ENCODE results near the gene RASA4. TPM values are rescaled to one million over a fixed set of nuclear protein-coding genes. Genes with fewer than 3 reads are reported as not detected.
"Not testable (repeated sequence)": the region's sequence is repeated elsewhere in the genome, so short reads cannot be mapped to it uniquely, and the experiment has no call there.

The RASA4 gene
- total RNA-seq, 8 experiments from 2014 or later = 1.7 to 19.1 (median 8.6) TPM

DNA sequence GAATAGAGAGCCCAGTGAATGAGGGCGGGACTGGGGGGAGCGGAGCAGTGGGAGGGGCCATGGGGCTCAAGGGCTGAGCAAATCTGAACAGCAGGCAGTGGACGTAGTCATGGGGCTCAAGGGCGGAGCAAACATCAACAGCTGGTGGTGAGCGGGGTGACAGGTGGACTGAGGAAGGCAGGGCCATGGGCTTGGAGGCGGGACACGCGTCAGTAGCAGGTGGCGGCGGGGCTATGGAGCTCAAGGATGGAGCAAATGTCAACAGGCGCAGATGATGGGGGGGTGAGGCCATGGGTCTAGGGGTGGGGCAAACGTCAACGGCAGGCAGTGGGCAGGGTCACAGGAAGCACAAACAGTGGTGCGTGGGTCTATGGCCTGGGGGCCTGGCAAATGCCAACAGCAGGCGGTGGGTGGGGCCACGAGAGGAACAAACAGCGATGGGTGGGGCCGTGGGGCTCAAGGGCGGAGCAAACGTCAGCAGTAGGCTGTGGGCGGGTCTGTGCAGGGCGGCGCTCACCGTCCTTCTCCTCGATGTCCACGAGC, 24.0 kb downstream of the RASA4 start:
- WGBS, 10 experiments = no CpG with 5 or more reads among the region's 26 CpGs

DNA sequence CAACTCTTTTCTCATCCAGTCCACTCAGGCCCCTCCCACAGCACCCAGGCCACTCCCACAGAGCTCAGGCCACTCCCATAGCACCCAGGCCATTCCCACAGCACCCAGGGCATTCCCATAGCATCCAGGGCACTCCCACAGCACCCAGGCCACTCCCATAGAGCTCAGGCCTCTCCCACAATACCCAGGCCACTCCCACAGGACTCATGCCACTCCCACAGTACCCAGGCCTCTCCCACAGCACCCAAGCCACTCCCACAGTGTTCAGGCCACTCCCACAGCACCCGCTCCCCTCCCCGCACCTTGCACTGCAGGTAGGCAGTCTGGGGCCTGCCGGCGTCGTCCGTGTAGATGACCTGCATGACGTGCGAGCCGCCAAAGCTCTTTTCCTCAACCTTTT, 26.7 kb downstream of the RASA4 start:
- H3K27ac ChIP-seq; H3K4me1 ChIP-seq (replicated peaks in 1 of 2); in situ Hi-C loops (cut with MboI; ENCODE audit: low pct_unique_long_range_greater_than_20kb in 2 of 9, low sequenced_read_pairs in 9 of 9, unreplicated experiment in 9 of 9); H3K4me3 ChIP-seq: not testable (repeated sequence)
- WGBS, 10 experiments = no CpG with 5 or more reads among the region's 9 CpGs
- ATAC-seq (replicated peaks in 6 of 8) = peak in 5 of 8 experiments; percentile 13 to 78 (median 38)

More for the DNA sequence above, 24.0 kb downstream of the RASA4 start:
- H3K27ac ChIP-seq; H3K4me3 ChIP-seq; in situ Hi-C loops (cut with MboI; ENCODE audit: low pct_unique_long_range_greater_than_20kb in 2 of 9, low sequenced_read_pairs in 9 of 9, unreplicated experiment in 9 of 9); H3K4me1 ChIP-seq (replicated peaks in 1 of 2): not testable (repeated sequence)
- ATAC-seq (replicated peaks in 6 of 8) = peak; percentile 80 to 90 (median 87)

GRCh38 chr7:102583495-102583894, 33.1 kb downstream of the RASA4 start:
- no CpG with 5 or more reads among the region's 5 CpGs for WGBS, 10 experiments
- H3K4me1 ChIP-seq (replicated peaks in 1 of 2); H3K27ac ChIP-seq; H3K4me3 ChIP-seq; in situ Hi-C loops (cut with MboI; ENCODE audit: low pct_unique_long_range_greater_than_20kb in 2 of 9, low sequenced_read_pairs in 9 of 9, unreplicated experiment in 9 of 9): not testable (repeated sequence)
- peak in 3 of 8 experiments; percentile 67 to 98 (median 85) for ATAC-seq (replicated peaks in 6 of 8)

DNA sequence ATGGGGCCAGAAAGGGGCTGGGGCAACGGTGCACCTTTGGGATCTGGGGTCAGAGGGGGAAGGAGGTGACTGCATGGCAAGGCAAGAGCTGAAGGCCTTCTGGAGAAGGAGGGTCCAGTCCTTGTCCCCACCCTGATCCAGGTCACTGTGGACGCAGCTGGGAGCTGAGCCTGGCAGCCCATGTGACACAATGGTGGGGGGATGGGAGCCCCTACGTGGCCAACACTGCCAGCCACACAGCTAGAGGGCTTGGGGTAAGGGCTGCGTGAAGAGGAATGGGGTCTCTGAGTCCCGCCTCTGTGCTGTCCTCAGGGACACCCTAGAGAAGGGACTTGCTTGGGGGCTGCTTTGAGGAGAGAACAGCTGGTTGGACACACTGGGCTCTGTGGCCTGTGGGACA, 34.8 kb downstream of the RASA4 start:
- WGBS, 10 experiments = no CpG with 5 or more reads among the region's 5 CpGs
- H3K4me1 ChIP-seq (replicated peaks in 1 of 2); H3K27ac ChIP-seq; H3K4me3 ChIP-seq; in situ Hi-C loops (cut with MboI; ENCODE audit: low pct_unique_long_range_greater_than_20kb in 2 of 9, low sequenced_read_pairs in 9 of 9, unreplicated experiment in 9 of 9): not testable (repeated sequence)
- ATAC-seq (replicated peaks in 6 of 8) = peak in 5 of 8 experiments; percentile 64 to 71 (median 69)

DNA sequence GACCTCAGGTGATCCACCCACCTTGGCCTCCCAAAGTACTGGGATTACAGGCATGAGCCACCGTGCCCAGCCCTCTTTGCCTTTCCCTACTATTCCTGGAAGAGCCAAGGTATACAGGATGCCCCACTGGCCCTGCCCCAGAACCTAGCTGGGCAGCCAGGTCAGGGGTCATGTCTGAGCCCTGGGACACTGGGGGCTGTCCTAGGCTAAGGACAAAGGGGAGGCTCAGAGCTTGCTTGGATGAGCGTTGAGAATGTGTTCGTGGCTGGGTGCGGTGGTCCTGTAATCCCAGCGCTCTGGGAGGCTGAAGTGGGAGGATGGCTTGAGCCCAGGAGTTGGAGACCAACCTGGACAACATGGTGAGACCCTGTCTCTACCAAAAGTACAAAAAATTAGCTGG, 38.1 kb downstream of the RASA4 start:
- ATAC-seq (replicated peaks in 6 of 8); H3K4me3 ChIP-seq; H3K27ac ChIP-seq; in situ Hi-C loops (cut with MboI; ENCODE audit: low pct_unique_long_range_greater_than_20kb in 2 of 9, low sequenced_read_pairs in 9 of 9, unreplicated experiment in 9 of 9); H3K4me1 ChIP-seq (replicated peaks in 1 of 2): not testable (repeated sequence)
- whole genome bisulfite sequencing, 10 experiments = no CpG with 5 or more reads among the region's 5 CpGs

DNA sequence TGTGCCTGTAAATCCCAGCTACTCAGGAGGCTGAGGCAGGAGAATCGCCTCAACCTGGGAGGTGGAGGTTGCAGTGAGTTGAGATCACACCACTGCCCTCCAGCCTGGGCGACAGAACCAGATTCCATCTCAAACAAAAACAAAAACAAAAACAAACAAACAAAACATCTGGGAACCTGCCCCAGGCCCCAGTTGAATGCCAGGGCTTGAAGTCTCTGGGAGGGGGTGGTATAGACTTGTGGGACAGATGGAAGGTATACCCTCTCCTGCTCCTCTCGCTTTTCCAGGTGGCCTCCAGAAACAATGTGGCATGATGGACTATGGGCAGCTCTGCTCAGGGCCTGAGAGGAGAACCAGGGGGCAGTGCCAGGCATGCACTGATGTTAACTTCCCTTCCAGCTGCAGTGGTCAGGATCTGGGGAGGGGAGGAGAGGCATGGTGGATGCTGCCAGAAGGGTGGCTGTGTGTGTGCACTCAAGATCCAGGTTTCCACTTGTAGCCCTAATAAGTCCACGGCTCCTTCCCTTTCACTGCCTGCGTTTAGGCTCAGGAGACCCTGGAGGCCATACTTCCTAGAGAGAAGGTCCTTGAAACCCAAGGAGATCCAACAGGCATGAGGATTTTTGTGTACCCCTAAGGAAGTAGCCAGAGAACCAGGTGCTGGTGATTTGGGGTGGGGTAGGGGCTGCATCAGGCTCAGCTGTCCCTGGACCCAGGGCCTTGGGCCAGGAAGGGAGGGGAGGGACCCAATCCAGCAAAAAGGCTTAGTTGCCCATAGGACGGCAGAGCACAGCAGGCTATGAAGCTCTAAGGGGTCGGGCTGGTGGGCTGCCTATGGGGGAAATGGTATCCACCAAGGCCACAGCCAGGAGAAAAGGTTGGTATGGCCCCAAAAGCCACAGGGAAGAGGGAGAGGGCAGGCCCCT, 39.0 kb downstream of the RASA4 start:
- in situ Hi-C loops (cut with MboI; ENCODE audit: low pct_unique_long_range_greater_than_20kb in 2 of 9, low sequenced_read_pairs in 9 of 9, unreplicated experiment in 9 of 9); H3K4me3 ChIP-seq; H3K4me1 ChIP-seq (replicated peaks in 1 of 2); ATAC-seq (replicated peaks in 6 of 8); H3K27ac ChIP-seq: not testable (repeated sequence)
- no CpG with 5 or more reads among the region's 7 CpGs for WGBS, 10 experiments

DNA sequence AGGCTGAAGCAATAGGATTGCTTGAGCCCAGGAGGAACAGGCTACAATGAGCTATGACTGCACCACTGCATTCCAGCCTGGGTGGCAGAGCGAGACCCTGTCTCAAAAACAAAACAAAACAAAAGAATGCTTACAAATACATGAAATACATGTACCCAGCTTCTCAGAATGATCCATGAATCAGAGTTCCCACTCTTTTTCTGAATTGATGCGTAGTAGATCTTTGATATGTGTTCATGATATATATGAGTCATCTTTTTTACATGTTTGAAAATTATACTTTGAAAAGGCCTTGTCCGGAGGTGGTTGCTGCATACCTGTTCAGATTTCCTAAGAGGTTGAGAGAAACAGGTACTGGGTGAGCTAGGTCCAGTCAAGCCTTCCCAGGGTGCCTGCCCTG, 40.2 kb downstream of the RASA4 start:
- H3K4me3 ChIP-seq; ATAC-seq (replicated peaks in 6 of 8); H3K27ac ChIP-seq; H3K4me1 ChIP-seq (replicated peaks in 1 of 2); in situ Hi-C loops (cut with MboI; ENCODE audit: low pct_unique_long_range_greater_than_20kb in 2 of 9, low sequenced_read_pairs in 9 of 9, unreplicated experiment in 9 of 9): not testable (repeated sequence)
- WGBS, 10 experiments = no CpG with 5 or more reads among the region's 3 CpGs

GRCh38 chr7:102574607-102575006, 41.9 kb downstream of the RASA4 start:
- H3K4me3 ChIP-seq; in situ Hi-C loops (cut with MboI; ENCODE audit: low pct_unique_long_range_greater_than_20kb in 2 of 9, low sequenced_read_pairs in 9 of 9, unreplicated experiment in 9 of 9): not testable (repeated sequence)
- no CpG with 5 or more reads among the region's 6 CpGs for WGBS, 10 experiments

GRCh38 chr7:102572261-102573239, 44.0 kb downstream of the RASA4 start, which contains the start of gene POLR2J3:
POLR2J3 (minus strand) TSS chr7:102572583; CDS start chr7:102572521, 62 bp downstream.
- peak; percentile 93 to 96 (median 95) for ATAC-seq (replicated peaks in 6 of 8)
- in situ Hi-C loops (cut with MboI; ENCODE audit: low pct_unique_long_range_greater_than_20kb in 2 of 9, low sequenced_read_pairs in 9 of 9, unreplicated experiment in 9 of 9); H3K27ac ChIP-seq; H3K4me1 ChIP-seq (replicated peaks in 1 of 2): not testable (repeated sequence)
- H3K4me3 ChIP-seq = peak within 1 kb of the TSS in 4 of 5 donors; percentile 31 to 97 (median 79)
- WGBS, 10 experiments = 0% methylated on average over 6 of the region's 64 CpGs; no CpG with 5 or more reads in 9 of the 10 experiments

More at GRCh38 chr7:102574607-102575006, 41.9 kb downstream of the RASA4 start:
- H3K4me1 ChIP-seq (replicated peaks in 1 of 2); H3K27ac ChIP-seq; ATAC-seq (replicated peaks in 6 of 8): not testable (repeated sequence)

DNA sequence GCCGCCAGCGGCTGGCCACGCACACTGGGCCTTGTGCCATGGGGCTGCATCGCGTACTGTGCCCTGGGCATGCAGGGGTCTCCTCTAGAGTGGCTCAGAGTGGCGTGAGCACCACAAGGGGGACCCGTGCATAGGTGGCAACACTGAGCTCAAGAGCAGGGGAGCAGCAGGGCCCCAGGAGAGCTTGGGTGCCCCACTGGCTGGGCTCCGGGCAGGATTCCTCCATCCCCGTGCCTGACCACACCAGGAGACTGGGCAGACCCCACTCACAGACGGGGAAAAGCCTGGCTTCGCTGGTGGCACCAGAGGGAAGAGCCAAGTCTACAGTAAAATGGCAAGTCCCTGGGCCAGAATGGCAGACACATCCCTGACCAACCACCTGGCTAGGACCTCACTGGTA, 47.9 kb downstream of the RASA4 start:
- H3K4me3 ChIP-seq; in situ Hi-C loops (cut with MboI; ENCODE audit: low pct_unique_long_range_greater_than_20kb in 2 of 9, low sequenced_read_pairs in 9 of 9, unreplicated experiment in 9 of 9); H3K4me1 ChIP-seq (replicated peaks in 1 of 2); ATAC-seq (replicated peaks in 6 of 8); H3K27ac ChIP-seq: not testable (repeated sequence)
- no CpG with 5 or more reads among the region's 11 CpGs for WGBS, 10 experiments

GRCh38 chr7:102550808-102551422, 65.6 kb downstream of the RASA4 start, which contains the start of gene SPDYE2:
SPDYE2 (plus strand) TSS chr7:102551226; CDS start chr7:102553256, 2,030 bp downstream.
- in situ Hi-C loops (cut with MboI; ENCODE audit: low pct_unique_long_range_greater_than_20kb in 2 of 9, low sequenced_read_pairs in 9 of 9, unreplicated experiment in 9 of 9); H3K27ac ChIP-seq; H3K4me1 ChIP-seq (replicated peaks in 1 of 2); H3K4me3 ChIP-seq: not testable (repeated sequence)
- no CpG with 5 or more reads among the region's 6 CpGs for WGBS, 10 experiments
- ATAC-seq (replicated peaks in 6 of 8) = peak in 2 of 8 experiments; percentile 14 to 21

GRCh38 chr7:102546353-102546752, 70.2 kb downstream of the RASA4 start:
- in situ Hi-C loops (cut with MboI; ENCODE audit: low pct_unique_long_range_greater_than_20kb in 2 of 9, low sequenced_read_pairs in 9 of 9, unreplicated experiment in 9 of 9); H3K4me1 ChIP-seq (replicated peaks in 1 of 2); H3K27ac ChIP-seq; H3K4me3 ChIP-seq: not testable (repeated sequence)
- peak in 2 of 8 experiments; percentile 28 to 45 for ATAC-seq (replicated peaks in 6 of 8)
- WGBS, 10 experiments = no CpG with 5 or more reads among the region's 6 CpGs

All from motor neuron (in vitro differentiated cells).